GM13977 (cell line): ENCODE data around the gene MRPL24.

Source experiments
- DNase-seq: peaks from one replicate; pipeline ENCODE4 v3.0.0; 2012; ENCODE audit warnings: low spot score
- in situ Hi-C: fragments of 300-500 bp; cut with MboI; formaldehyde crosslinking; loops from one replicate; pipeline ENCODE4 v1.12.0; 2022; ENCODE audit warnings: low sequenced_read_pairs, low pct_unique_long_range_greater_than_20kb, mixed read lengths, inconsistent platforms; ENCODE audit not compliant: unreplicated experiment
- TF ChIP-seq, protein P1 (sequence below): IDR thresholded peaks from 2 replicates; pipeline ENCODE4 v1.5.1; 2012; ENCODE audit warnings: mild to moderate bottlenecking, control low read depth; ENCODE audit not compliant: insufficient read depth; ENCODE audit errors: extremely low read depth, missing control alignments

MRPL24 gene

GRCh38 chr1:156703336-156703735, 37.6 kb downstream of the MRPL24 start:
- DNase-seq = no peak
- in situ Hi-C loops = loop anchor here (25.0 kb wide), 1 partner anchor 159 kb away; the partner anchor contains the start of genes INSRR and NTRK1
- TF ChIP-seq, protein P1, sequence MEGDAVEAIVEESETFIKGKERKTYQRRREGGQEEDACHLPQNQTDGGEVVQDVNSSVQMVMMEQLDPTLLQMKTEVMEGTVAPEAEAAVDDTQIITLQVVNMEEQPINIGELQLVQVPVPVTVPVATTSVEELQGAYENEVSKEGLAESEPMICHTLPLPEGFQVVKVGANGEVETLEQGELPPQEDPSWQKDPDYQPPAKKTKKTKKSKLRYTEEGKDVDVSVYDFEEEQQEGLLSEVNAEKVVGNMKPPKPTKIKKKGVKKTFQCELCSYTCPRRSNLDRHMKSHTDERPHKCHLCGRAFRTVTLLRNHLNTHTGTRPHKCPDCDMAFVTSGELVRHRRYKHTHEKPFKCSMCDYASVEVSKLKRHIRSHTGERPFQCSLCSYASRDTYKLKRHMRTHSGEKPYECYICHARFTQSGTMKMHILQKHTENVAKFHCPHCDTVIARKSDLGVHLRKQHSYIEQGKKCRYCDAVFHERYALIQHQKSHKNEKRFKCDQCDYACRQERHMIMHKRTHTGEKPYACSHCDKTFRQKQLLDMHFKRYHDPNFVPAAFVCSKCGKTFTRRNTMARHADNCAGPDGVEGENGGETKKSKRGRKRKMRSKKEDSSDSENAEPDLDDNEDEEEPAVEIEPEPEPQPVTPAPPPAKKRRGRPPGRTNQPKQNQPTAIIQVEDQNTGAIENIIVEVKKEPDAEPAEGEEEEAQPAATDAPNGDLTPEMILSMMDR = no peak

GRCh38 chr1:156700736-156701531, 40.0 kb downstream of the MRPL24 start:
- DNase-seq = no peak
- TF ChIP-seq, protein P1 = no peak
- in situ Hi-C loops = loop anchor here (25.0 kb wide), 1 partner anchor 161 kb away; the partner anchor contains the start of genes INSRR and NTRK1

GRCh38 chr1:156698995-156699394, 41.9 kb downstream of the MRPL24 start:
- DNase-seq = no peak
- TF ChIP-seq, protein P1 = no peak
- in situ Hi-C loops = no loop called here

- TF ChIP-seq, protein P1 = no peak
- in situ Hi-C loops = no loop called here
- DNase-seq = no peak
Observed at GRCh38 chr1:156697481-156697880, 43.4 kb downstream of the MRPL24 start.

DNA sequence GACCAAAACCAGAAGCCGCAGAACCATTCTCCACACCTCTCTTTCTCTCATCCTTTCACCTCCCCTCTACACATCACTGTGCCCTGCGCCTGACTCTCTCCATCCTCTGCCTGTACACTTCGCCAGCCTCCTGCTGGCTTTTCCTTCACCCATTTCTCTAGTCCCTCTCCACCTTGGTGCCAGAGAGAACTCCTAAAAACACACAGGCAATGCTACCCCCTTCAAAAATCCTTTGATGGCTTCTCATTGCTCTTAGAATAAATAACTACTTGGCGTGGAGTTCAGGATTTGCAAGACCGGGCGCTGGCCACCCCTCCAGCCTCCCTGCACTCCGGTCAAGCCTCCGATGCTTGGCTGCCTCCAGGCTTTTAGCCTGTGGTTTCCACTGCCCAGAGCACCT, 44.1 kb downstream of the MRPL24 start:
- TF ChIP-seq, protein P1 = no peak
- in situ Hi-C loops = no loop called here
- DNase-seq = no peak

DNA sequence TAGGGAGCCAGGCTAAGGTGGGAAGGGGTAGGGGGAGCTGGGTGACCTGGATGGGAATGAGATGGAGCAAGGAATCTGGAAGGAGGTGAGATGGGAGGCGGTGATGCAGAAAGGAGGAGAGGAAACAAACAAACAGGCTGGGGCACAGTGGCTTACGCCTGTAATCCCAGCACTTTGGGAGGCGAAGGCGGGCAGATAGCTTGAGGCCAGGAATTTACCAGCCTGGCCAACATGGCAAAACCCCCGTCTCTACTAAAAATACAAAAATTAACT, 46.3 kb downstream of the MRPL24 start:
- no peak for DNase-seq
- in situ Hi-C loops = no loop called here
- TF ChIP-seq, protein P1 = no peak
